Sciatic nerve (tissue), 2 donors: Measurements from ENCODE around the gene SLC17A7. TPM values are rescaled to one million over a fixed set of nuclear protein-coding genes. Genes with fewer than 3 reads are reported as not detected.

Experiments used
- ATAC-seq: fragments of 200-7000 bp; cut with Tn5 transposase; one replicate; pipeline ENCODE4 v1.9.1; 2020; ENCODE audit warnings: mild to moderate bottlenecking, moderate library complexity
- DNase-seq: peaks from one replicate; pipeline ENCODE4 v3.0.0-alpha.2; 2020; ENCODE audit warnings: low spot score
- intact Hi-C: fragments of 100-400 bp; cut with DNase I; formaldehyde crosslinking; loops from one replicate; pipeline ENCODE4 v1.14.2; 2022
- total RNA-seq: library from RNA; stranded (reverse); fragmentation: NEBNext Ultra II Directional; extraction: Animal tissue kit (Norgen Biotek cat#: 25700); gene quantifications from one replicate; pipeline ENCODE4 v1.2.1, GENCODE V29; 2021
- donor health status: DM: no; HTN: no; CAD: no.
- donor health status: DM: no; HTN: no; CAD: no.

The SLC17A7 gene
- total RNA-seq, 1 donor from 2014 or later, result 3.8 TPM

- no peak for ATAC-seq
- no peak for DNase-seq
- intact Hi-C loops, result no loop called here
These were observed 45.5 kb downstream of the SLC17A7 start for GRCh38 chr19:49395581-49396407.

DNA sequence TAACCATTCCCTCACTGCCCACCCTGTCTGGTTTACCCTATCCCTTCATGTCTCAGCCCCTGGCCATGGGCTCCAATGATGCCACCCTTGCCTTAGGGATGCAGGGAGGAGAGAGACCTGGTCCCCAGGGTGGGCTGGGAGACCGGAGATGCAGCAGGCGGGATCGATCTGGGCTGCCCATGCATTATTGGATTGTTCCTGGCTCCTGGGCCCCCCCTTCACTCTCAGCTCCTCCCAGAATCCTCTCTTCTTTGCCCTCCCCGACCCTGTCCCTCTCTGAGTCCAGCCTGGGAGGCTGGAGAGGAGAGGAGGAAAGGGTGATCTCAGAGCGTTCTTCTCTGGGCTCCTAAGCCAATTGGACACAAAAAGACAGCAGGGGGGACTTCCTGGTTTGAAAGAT is 47.4 kb downstream of the SLC17A7 start:
- intact Hi-C loops, result no loop called here
- ATAC-seq (no peak), DNase-seq (no peak)

GRCh38 chr19:49391581-49392399 is 49.5 kb downstream of the SLC17A7 start:
- ATAC-seq (peak; percentile 87), DNase-seq (peak; percentile 88)
- intact Hi-C loops, result no loop called here

- DNase-seq (no peak), ATAC-seq (no peak)
- intact Hi-C loops, result no loop called here
These were observed 50.4 kb downstream of the SLC17A7 start for GRCh38 chr19:49390929-49391359.

DNA sequence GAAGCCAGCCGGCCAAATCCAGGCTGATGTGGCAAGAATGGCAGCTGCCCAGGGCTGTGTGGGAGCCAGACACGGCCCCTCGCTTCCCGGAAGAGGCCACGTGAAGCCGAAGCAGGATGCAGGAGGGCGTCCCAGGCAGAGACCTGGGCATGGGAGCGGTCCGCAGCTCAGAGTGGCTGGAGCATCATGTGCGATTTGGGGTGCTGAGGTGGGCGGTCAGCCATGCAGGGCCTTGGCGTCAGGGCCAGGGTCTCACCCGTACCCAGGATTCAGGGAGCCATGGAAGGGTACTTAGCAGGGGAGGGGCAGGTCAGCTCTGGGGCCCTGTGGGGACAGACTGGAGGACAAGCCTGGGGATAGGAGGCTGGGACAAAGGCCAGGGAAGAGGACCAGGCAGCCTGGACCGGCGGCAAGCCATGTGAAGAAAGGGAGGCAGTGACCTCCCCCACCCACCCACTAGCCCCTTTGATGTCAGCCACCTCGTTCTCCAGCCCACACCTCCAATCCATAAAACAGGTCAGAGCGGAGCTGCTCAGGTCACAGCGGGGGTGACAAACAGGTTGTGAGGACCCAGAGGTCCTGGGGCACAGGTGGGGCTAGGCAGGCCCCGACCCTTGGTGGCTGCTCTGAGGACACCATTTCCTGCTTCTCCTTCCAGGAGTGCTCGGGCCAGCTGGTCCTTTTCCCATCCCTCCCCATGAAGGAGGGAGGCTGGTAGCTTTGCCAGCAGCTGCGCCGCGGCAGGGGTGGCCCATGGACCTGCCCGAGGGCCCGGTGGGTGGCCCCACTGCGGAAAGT is 51.0 kb downstream of the SLC17A7 start:
- ATAC-seq (no peak), DNase-seq (no peak)
- intact Hi-C loops, result no loop called here

GRCh38 chr19:49389406-49389805 is 51.9 kb downstream of the SLC17A7 start:
- ATAC-seq (no peak), DNase-seq (no peak)
- intact Hi-C loops, result no loop called here

DNA sequence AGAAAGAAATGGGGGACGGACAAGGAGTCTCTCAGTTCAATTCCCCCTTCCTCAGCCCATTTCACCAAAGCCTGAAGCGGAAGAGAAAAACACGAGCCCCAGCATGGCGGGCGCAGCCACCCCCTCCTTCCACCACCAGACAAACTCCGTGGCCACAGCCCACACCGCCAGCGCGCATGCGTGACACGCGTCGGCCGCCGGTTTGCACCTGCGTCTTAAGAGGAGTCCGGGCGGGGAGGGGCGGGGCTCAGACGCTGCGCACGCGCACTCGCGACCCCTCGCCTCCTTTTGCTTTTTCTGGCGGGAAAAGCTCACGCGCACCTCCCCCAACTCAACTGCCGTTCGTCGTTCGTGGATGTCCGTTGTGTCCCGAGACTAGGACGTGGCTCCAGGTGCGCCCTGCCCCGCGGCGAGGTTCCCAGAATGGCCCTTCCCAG is 53.4 kb downstream of the SLC17A7 start, which contains the start of gene KASH5:
Gene KASH5 (plus strand): TSS at position 314 of the 437 bp plus-strand sequence. CDS start 2,635 bp downstream, outside the sequence.
- ATAC-seq (peak; percentile 85), DNase-seq (peak; percentile 87)
- intact Hi-C loops, result no loop called here

- no peak for ATAC-seq
- intact Hi-C loops, result no loop called here
- no peak for DNase-seq
These were observed 57.7 kb downstream of the SLC17A7 start for GRCh38 chr19:49383599-49383998.

- intact Hi-C loops, result no loop called here
- ATAC-seq (no peak), DNase-seq (no peak)
These were observed 58.7 kb downstream of the SLC17A7 start for GRCh38 chr19:49382639-49383038.

DNA sequence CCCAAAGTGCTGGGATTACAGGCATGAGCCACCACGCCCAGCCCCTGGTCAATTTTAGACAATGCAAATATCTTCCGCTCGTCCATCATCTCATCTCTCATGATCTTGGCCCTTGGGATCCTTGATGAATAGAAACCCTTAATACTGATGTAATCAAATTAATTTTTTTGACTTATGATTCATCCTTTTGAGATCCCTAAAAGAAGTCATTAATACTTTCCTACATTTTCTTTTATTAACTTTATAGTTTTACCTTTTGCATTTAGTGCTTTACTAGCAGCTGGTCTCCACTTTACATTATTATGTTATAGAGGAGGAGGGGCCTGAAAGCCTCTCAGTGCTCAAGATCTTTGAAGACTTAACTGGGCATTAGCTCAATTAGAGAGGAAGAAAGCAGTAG is 60.9 kb downstream of the SLC17A7 start:
- ATAC-seq (no peak), DNase-seq (no peak)
- intact Hi-C loops, result no loop called here

Other genes starting within 250 kb of the SLC17A7 start
- gene SLC6A16, start 116.3 kb downstream of the SLC17A7 start, total RNA-seq, result 5.6 TPM
- gene CD37, start 106.1 kb downstream of the SLC17A7 start, total RNA-seq, result 21.3 TPM
- gene TEAD2, start 79.1 kb downstream of the SLC17A7 start, total RNA-seq, result 33.0 TPM
- 0.89 TPM for gene DKKL1, start 77.7 kb downstream of the SLC17A7 start, total RNA-seq
- not detected for gene KASH5, start 53.3 kb downstream of the SLC17A7 start, total RNA-seq
- gene PTH2, start 18.1 kb downstream of the SLC17A7 start, total RNA-seq, result not detected
- gene GFY, start 16.1 kb downstream of the SLC17A7 start, total RNA-seq, result not detected
- gene PIH1D1, start 10.3 kb upstream of the SLC17A7 start, total RNA-seq, result 73.2 TPM
- gene ALDH16A1, start 11.7 kb upstream of the SLC17A7 start, total RNA-seq, result 23.0 TPM
- 19.6 TPM for gene FLT3LG, start 32.7 kb upstream of the SLC17A7 start, total RNA-seq
- 1,735 TPM for gene RPL13A, start 46.1 kb upstream of the SLC17A7 start, total RNA-seq
- gene RPS11, start 54.9 kb upstream of the SLC17A7 start, total RNA-seq, result 1,507 TPM
- 263 TPM for gene FCGRT, start 71.1 kb upstream of the SLC17A7 start, total RNA-seq
- gene RCN3, start 86.5 kb upstream of the SLC17A7 start, total RNA-seq, result 48.5 TPM
- gene NOSIP, start 139.0 kb upstream of the SLC17A7 start, total RNA-seq, result 41.7 TPM
- 1.7 TPM for gene PRRG2, start 139.8 kb upstream of the SLC17A7 start, total RNA-seq
- gene PRR12, start 149.7 kb upstream of the SLC17A7 start, total RNA-seq, result 37.0 TPM
- 135 TPM for gene RRAS, start 198.6 kb upstream of the SLC17A7 start, total RNA-seq
- gene SCAF1, start 200.7 kb upstream of the SLC17A7 start, total RNA-seq, result 65.5 TPM
- gene IRF3, start 224.3 kb upstream of the SLC17A7 start, total RNA-seq, result 76.7 TPM
- gene BCL2L12, start 224.4 kb upstream of the SLC17A7 start, total RNA-seq, result 11.5 TPM
- gene PRMT1, start 235.7 kb upstream of the SLC17A7 start, total RNA-seq, result 103 TPM
- 3.7 TPM for gene ADM5, start 248.1 kb upstream of the SLC17A7 start, total RNA-seq
- 5.9 TPM for gene CPT1C, start 249.6 kb upstream of the SLC17A7 start, total RNA-seq